Esophagus (tissue), 2 donors: ENCODE measurements around the gene HCCS. TPM values are rescaled to one million over a fixed set of nuclear protein-coding genes. Genes with fewer than 3 reads are reported as not detected.

ENCODE experiments used
- H3K27ac ChIP-seq, 2 donors: one replicate each; pipeline ENCODE4 v1.5.1; 2013; ENCODE audit warnings: low read depth in 2 of 2, mild to moderate bottlenecking in 2 of 2, inconsistent platforms in 1 of 2, low read length in 1 of 2, moderate library complexity in 1 of 2
- H3K27me3 ChIP-seq, 2 donors: one replicate each; pipeline ENCODE4 v1.6.1; 2013; ENCODE audit warnings: low read length in 2 of 2, control low read depth in 1 of 2, mild to moderate bottlenecking in 1 of 2; ENCODE audit not compliant: insufficient read depth in 2 of 2, control insufficient read depth in 1 of 2
- H3K36me3 ChIP-seq, 2 donors: one replicate each; pipeline ENCODE4 v1.6.1; 2013; ENCODE audit warnings: low read length in 1 of 2; ENCODE audit not compliant: control insufficient read depth in 2 of 2, insufficient read depth in 2 of 2
- H3K4me1 ChIP-seq, 2 donors: one replicate each; pipeline ENCODE4 v1.6.1; 2013; ENCODE audit warnings: low read length in 1 of 2; ENCODE audit not compliant: control insufficient read depth in 2 of 2, insufficient read depth in 2 of 2
- H3K4me3 ChIP-seq, 2 donors: one replicate each; pipeline ENCODE4 v1.5.1; 2013; ENCODE audit warnings: low read length in 2 of 2, mild to moderate bottlenecking in 2 of 2, low read depth in 1 of 2, moderate library complexity in 1 of 2
- H3K9me3 ChIP-seq, 2 donors: one replicate each; pipeline ENCODE4 v1.6.1; 2013; ENCODE audit warnings: mild to moderate bottlenecking in 2 of 2, low read depth in 1 of 2, low read length in 1 of 2, moderate library complexity in 1 of 2; ENCODE audit not compliant: control insufficient read depth in 2 of 2, insufficient read depth in 1 of 2
- WGBS, 2 donors: extraction: QIAGEN DNeasy Blood & Tissue Kit; methylation state at CpG; one replicate each; pipeline ENCODE4 v1.1.7; 2013; 5-methylcytosine and 5-hydroxymethylcytosine counted together
- polyA plus RNA-seq, 2 donors: library from polyadenylated mRNA; stranded (reverse); fragments of 200-250 nt; gene quantifications; one replicate each; pipeline ENCODE4 v1.2.3, GENCODE V29; 2013
- donor health status: healthy with polysubstance abuse.
- donor health status: Bipolar disorder and iron deficiency.

The HCCS gene
- polyA plus RNA-seq, 2 donors = 7.4 to 20.4 TPM

GRCh38 chrX:11172415-11172814 is 61.3 kb downstream of the HCCS start:
- Histone ChIP-seq H3K4me3 (no peak overlapping the region), H3K27ac (no peak overlapping the region), H3K27me3 (no peaks in the 10 kb centered on the region), H3K4me1 (no peaks in the 10 kb centered on the region), H3K36me3 (no peaks in the 10 kb centered on the region), H3K9me3 (no peaks in the 10 kb centered on the region)
- 83 to 88% methylated on average over 4 of the region's 4 CpGs for WGBS, 2 donors

Other genes with a start within 250 kb of the HCCS start
- gene AMELX, start 182.1 kb downstream of the HCCS start, polyA plus RNA-seq = not detected